OCI-LY7 (cell line): ENCODE data around the gene VPS8. TPM values are rescaled to one million over a fixed set of nuclear protein-coding genes. Genes with fewer than 3 reads are reported as not detected.

Experiments
- BruUV-seq: library from RNA; stranded (reverse); fragments of 400-500 nt; replicated peaks from 2 replicates; lab custom pipeline; 2021; lab: Mats Ljungman, UMichigan
- CTCF ChIA-PET: fragments of 300-600 bp; sonication (Branson Sonifier 250); formaldehyde crosslinking; loops from one replicate; lab custom pipeline; 2022; ENCODE audit warnings: antibody characterized with exemption; ENCODE audit not compliant: unreplicated experiment; lab: Charles Lee
- POLR2A ChIA-PET: fragments of 300-600 bp; sonication (Branson Sonifier 250); formaldehyde crosslinking; loops from one replicate; lab custom pipeline; 2022; ENCODE audit warnings: antibody characterized with exemption; lab: Charles Lee
- DNase-seq: peaks from one replicate; pipeline ENCODE4 v3.0.0-alpha.2; 2015; ENCODE audit warnings: low spot score
- H2AFZ ChIP-seq: fragments of 200-600 bp; sonication (generic), shearing (Covaris generic); 2 replicates; pipeline ENCODE4 v1.6.1; 2014; ENCODE audit warnings: mild to moderate bottlenecking, antibody characterized with exemption, low read length, moderate library complexity
- H3K27ac ChIP-seq: fragments of 200-600 bp; sonication (generic); 2 replicates; pipeline ENCODE4 v1.5.1; 2014; ENCODE audit warnings: mixed run types, low read depth, mild to moderate bottlenecking, moderate library complexity, low read length, inconsistent platforms; ENCODE audit not compliant: poor library complexity, severe bottlenecking
- H3K36me3 ChIP-seq: fragments of 200-600 bp; sonication (generic); 2 replicates; pipeline ENCODE4 v1.6.1; 2014; ENCODE audit warnings: mild to moderate bottlenecking, antibody characterized with exemption, low read length, moderate library complexity, mixed read lengths; ENCODE audit not compliant: insufficient read depth
- H3K4me1 ChIP-seq: fragments of 200-600 bp; sonication (generic); 2 replicates; pipeline ENCODE4 v1.5.1; 2014; ENCODE audit warnings: mild to moderate bottlenecking, low read length; ENCODE audit not compliant: insufficient read depth, poor library complexity, severe bottlenecking
- H3K4me2 ChIP-seq: fragments of 200-600 bp; sonication (generic); 2 replicates; pipeline ENCODE4 v1.6.1; 2014; ENCODE audit warnings: mild to moderate bottlenecking, low read length
- H3K4me3 ChIP-seq: fragments of 200-600 bp; sonication (generic); 2 replicates; pipeline ENCODE4 v1.5.1; 2014; ENCODE audit warnings: mild to moderate bottlenecking, low read depth, low read length; ENCODE audit not compliant: poor library complexity, severe bottlenecking
- H3K79me2 ChIP-seq: fragments of 200-600 bp; sonication (generic); 2 replicates; pipeline ENCODE4 v1.6.1; 2016; ENCODE audit warnings: low read depth, mild to moderate bottlenecking, low read length, moderate library complexity, mixed read lengths; ENCODE audit not compliant: insufficient read depth
- H3K9me2 ChIP-seq: fragments of 200-600 bp; sonication (generic); 2 replicates; pipeline ENCODE4 v1.6.1; 2016; ENCODE audit warnings: mild to moderate bottlenecking, low read length, mixed read lengths; ENCODE audit not compliant: insufficient read depth
- H3K9me3 ChIP-seq: fragments of 200-600 bp; sonication (generic); 2 replicates; pipeline ENCODE4 v1.6.1; 2014; ENCODE audit warnings: mild to moderate bottlenecking, mixed run types, low read length, mixed read lengths
- H4K20me1 ChIP-seq: fragments of 200-600 bp; sonication (generic); 2 replicates; pipeline ENCODE4 v1.6.1; 2014; ENCODE audit warnings: mild to moderate bottlenecking, antibody characterized with exemption, low read length, moderate library complexity, mixed read lengths; ENCODE audit not compliant: insufficient read depth
- EZH2phosphoT487 ChIP-seq: fragments of 200-600 bp; sonication (generic); IDR thresholded peaks from 2 replicates; pipeline ENCODE4 v1.6.1; 2018; ENCODE audit warnings: low read depth, borderline replicate concordance, mild to moderate bottlenecking, mixed run types, antibody characterized with exemption, low read length, moderate library complexity, mixed read lengths
- intact Hi-C: fragments of 100-400 bp; cut with micrococcal nuclease; formaldehyde crosslinking; loops from one replicate; pipeline ENCODE4 v1.10.0; 2022; ENCODE audit not compliant: unreplicated experiment
- total RNA-seq, 2 experiments: library from RNA; depleted of rRNA in 1 of 2; stranded (reverse); fragments of >200 nt in 1 of 2; shearing (Covaris generic) in 1 of 2; gene quantifications; 2 replicates each; pipeline ENCODE4 v1.2.3, GENCODE V29; 2014 to 2022
- TF ChIP-seq, protein P1 (sequence below): fragments of 200-600 bp; sonication (generic); conservative IDR thresholded peaks from 2 replicates; pipeline ENCODE4 v1.5.1; 2014; ENCODE audit warnings: mild to moderate bottlenecking, antibody characterized with exemption, low read length, moderate library complexity, mixed read lengths

Gene VPS8
- total RNA-seq, 2 experiments from 2014 or later, result 33.5 to 44.9 TPM

DNA sequence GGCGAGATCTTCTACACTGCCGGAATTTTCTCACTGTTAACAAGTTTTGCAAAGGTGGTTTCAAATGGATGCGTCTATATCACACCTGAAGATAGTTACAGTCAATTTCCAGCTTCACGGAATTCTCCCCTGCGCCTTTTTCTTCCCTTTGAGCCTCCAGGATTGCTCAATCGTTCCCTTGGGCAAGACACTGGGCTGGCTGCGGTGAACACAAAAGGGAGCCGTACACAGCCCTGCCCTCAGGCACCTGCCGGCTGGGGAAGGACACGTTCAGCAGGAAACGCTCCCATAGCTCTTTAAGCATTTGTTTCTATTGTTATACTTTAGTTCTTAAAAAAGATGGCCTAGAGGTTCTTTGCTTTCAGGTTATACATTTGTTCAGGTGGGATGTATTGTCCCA is 255.2 kb downstream of the VPS8 start:
- DNase-seq, result no peak
- Histone ChIP-seq H3K9me3 (no peaks in the 10 kb centered on the region), H2AFZ (no peak overlapping the region), H3K9me2 (no peaks in the 10 kb centered on the region), H3K4me3 (no peak overlapping the region), H3K27ac (no peak overlapping the region), H3K4me1 (no peaks in the 10 kb centered on the region), H3K79me2 (no peaks in the 10 kb centered on the region), H3K36me3 (no peaks in the 10 kb centered on the region), H3K4me2 (no peak overlapping the region), H4K20me1 (no peaks in the 10 kb centered on the region)
- no peak for TF ChIP-seq EZH2phosphoT487
- TF ChIP-seq, protein P1, sequence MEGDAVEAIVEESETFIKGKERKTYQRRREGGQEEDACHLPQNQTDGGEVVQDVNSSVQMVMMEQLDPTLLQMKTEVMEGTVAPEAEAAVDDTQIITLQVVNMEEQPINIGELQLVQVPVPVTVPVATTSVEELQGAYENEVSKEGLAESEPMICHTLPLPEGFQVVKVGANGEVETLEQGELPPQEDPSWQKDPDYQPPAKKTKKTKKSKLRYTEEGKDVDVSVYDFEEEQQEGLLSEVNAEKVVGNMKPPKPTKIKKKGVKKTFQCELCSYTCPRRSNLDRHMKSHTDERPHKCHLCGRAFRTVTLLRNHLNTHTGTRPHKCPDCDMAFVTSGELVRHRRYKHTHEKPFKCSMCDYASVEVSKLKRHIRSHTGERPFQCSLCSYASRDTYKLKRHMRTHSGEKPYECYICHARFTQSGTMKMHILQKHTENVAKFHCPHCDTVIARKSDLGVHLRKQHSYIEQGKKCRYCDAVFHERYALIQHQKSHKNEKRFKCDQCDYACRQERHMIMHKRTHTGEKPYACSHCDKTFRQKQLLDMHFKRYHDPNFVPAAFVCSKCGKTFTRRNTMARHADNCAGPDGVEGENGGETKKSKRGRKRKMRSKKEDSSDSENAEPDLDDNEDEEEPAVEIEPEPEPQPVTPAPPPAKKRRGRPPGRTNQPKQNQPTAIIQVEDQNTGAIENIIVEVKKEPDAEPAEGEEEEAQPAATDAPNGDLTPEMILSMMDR, result no peak
- CTCF ChIA-PET, result no interaction called here
- BruUV-seq, result no TSS peak
- POLR2A ChIA-PET, result no interaction called here
- intact Hi-C loops, result no loop called here

DNA sequence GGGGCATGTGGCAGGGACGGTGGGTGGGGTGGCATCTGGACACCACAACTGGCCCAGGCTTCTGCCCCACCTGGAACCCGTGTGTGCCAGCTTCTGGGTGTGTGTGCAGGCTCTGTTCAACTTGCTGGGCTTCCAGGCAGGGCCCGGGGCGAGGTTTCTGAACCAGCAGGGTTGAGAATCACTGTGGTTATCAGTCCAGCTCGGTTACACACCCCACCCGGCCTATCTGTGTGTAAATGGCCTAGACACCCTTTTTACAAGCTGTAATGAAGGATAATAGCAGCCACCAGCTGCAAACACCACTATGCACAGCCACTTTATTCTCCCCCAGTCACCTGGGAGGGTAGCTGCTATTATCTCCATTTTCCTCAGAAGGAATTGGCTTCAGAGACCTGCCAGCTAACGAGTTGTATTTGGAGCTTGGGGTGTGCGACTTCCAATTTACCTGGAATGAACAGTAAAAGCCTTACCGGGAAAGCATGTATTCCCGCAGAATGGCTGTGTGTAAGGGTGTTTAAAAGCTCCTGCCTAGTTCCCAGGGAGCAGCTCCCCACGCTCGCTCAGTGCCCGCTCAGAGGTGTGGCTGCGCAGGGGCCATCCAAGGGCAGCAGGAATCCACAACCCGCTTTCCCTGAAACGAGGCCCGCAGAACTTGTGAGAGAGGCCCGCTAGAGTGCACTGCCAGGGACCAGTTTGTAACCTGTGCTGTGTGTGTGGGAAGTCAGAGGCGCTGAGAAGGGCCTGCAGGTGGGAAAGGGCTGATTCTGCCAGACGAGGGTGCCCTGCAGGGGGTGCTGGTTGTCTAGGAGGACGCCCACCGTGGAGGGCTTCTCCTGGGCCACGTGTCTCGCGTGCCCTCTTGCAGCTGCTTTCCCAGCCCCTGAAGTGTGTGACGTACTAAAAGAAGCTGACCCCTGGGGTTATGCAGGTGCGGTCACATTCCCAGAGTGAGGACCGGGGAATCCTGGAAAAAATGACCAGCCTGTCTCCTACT is 257.4 kb downstream of the VPS8 start:
- no TSS peak for BruUV-seq
- Histone ChIP-seq H3K27ac (no peak overlapping the region), H3K4me3 (no peak overlapping the region), H3K36me3 (no peaks in the 10 kb centered on the region), H2AFZ (no peak overlapping the region), H3K9me2 (no peaks in the 10 kb centered on the region), H4K20me1 (no peaks in the 10 kb centered on the region), H3K4me1 (no peaks in the 10 kb centered on the region), H3K79me2 (no peaks in the 10 kb centered on the region), H3K9me3 (no peaks in the 10 kb centered on the region), H3K4me2 (no peak overlapping the region)
- POLR2A ChIA-PET, result no interaction called here
- CTCF ChIA-PET, result no interaction called here
- intact Hi-C loops, result loop anchor here (10.0 kb wide), 1 partner anchor 195 kb away; no protein-coding TSS in a partner anchor
- DNase-seq, result no peak
- TF ChIP-seq EZH2phosphoT487, result no peak
- TF ChIP-seq, protein P1, result 0 out of 2 replicates have a peak, but pooled peaks have one; percentile 28
